GM18861 (cell line): ENCODE measurements around the gene RASL10A.

Experiments used
- ATAC-seq: cut with Tn5 transposase; IDR thresholded peaks from one replicate; pipeline ENCODE4 v1.9.1; 2021; ENCODE audit not compliant: unreplicated experiment

RASL10A gene

DNA sequence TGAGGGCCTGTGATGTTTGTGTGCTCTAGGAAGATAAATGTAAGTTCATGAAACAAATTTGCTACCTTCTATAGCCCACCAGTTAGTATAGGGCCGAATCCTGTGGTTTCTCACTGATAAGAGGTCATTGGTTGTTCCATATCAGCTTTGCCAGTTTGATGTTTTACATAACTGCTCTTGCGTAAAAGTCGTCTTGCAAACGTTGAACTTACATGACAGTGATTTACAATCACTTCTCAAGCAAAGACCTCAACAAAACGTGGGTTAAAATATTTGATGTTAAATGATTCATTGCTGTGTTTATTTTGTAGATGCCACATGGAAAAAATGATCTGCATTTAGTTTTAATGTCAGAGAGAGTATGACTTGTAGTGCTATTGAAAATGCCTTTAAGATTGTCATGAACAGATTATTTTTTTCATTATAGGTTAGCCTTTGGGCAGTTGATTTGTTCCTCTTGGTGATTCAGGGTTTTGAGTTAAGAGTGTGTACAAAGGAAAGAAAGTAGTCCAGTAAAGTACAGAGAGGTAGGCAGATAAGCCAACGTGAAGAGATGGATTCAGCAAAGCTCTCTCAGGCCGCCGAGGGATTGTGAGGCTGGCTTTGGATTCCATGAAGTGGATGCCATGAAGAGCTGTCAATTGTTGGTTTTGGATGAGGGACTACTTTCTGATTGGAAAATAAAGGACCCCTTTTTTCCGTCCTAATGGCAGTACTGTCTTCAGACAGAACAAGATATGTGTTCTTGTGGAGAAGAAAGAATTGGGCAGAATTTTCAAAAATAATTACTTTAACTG, 44.8 kb downstream of the RASL10A start:
- no peak for ATAC-seq

DNA sequence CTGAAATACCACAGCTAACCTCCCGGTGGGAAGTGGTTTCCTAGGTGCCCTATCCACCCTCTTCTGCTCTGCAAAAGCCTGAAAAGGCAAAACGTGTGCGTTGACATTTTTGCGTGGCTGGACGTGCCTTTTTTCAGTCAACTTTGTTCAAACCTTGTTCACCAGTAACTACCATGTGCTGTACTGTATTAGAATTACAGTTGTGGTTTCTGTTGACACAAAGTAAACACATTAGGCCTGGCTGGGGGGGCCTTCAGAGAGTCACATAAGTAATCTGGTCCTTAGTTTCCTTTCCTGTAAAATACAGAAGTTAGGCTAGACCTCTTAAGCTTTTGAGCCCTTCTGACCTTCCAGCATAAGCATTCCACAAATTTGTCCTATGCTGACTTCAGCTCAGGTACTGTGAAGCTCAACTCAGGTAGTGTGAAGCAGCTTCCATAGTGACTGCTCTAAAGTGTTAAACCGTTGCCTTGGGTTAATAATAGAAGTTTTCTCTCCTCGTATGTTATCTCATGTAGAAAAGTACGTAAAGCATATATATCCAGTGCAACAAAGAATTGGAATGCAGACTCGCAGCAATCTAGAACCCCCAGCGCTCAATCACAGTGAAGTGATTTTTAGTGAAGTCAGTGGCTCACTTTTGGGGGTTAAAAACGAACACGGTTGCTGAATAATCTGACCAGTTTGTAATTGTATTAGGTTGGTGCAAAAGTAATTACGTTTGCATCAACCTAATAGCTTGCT, 45.6 kb downstream of the RASL10A start:
- ATAC-seq = no peak

DNA sequence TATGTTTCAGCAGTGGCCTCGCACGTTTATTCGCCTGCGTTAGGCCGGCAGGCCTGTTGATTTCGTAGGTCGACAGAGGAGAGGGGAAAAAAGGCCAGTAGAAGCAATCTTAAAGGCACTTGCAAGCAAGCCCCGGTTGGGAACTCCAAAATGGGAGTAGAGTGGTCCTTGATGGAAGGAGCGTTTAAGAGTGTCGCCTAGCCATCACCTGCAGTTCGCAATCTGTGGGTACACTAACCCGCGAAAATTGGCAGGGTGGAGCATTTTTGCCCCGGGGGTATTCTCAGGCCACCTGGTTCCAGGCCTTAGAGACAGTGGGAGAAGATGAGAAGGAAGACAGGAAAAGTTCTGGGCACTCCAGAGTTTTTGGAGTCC, 46.3 kb downstream of the RASL10A start:
- no peak for ATAC-seq

DNA sequence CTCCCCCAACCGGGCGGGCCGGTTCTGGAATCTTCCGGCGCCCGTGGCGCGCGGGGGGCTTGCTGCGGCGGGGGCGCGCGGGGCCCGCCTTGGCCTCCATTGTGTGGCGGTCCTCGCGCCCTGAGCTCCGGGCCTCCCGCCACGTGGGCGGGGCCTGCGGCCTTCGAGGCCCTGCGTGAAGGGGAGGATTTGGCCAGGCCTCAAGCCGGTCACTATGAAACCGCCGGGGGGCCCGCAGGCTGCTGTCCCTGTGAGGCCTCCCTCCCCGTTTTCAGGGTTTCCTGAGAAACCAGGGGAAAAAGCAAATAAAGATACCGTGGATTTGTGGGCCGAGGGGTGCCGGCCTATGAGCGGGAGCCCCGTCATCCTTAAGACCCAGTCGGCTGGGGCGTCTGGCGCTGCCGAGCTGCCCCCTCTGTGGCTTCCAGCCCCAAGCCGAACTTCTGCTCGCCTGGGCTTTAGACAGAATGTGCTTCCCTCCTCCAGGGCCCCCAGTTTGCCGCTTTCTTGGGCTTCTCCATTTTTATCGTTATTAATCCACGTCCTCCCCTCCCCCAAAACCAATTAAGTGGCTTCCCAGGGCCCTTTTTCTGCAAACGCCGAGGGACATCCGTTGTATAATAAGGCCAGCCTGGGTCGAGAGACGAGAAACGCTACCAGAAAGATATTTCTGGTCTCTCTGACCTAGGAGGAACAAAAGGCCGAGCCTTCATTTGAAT, 46.8 kb downstream of the RASL10A start:
- peak; percentile 19 for ATAC-seq

DNA sequence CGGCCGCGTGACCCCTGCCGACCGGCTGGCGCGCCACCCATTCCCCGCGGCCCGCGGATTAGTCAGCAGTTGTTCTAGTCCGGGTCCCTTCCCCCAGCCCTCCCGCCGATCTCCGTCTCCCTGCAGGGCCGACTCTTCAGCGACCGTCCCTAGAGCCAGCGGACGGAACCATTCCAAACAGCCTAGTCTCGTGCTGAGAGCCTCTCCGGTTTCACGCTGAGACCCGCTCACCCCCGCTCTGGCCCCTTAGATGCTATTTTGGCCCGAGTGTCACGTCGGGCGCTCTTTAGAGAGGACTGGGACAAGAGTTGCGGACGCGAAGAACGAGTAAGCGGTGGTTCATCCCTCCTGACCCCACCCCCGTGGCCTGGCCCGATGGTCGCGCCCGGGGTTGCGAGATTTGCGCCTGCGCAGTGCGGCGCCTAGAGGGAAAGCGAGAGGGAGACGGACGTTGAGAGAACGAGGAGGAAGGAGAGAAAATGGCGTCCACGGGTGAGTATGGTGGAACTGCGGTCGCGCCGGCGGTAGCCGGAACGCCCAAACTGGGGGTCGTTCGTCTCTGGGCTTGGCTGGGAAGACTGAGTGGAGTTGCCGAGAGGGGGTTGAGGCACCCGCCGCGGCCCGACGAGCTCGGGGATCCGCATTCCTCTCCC, 47.5 kb downstream of the RASL10A start, which contains the start of the genes EWSR1 and RHBDD3:
Gene EWSR1 (plus strand): TSS at position 411 of the 653 bp plus-strand sequence. CDS start 69 bp downstream, at position 480.
Gene RHBDD3 (minus strand): TSS at position 124 of the 653 bp plus-strand sequence. CDS start 2,355 bp downstream, outside the sequence.
- ATAC-seq = peak; percentile 66

DNA sequence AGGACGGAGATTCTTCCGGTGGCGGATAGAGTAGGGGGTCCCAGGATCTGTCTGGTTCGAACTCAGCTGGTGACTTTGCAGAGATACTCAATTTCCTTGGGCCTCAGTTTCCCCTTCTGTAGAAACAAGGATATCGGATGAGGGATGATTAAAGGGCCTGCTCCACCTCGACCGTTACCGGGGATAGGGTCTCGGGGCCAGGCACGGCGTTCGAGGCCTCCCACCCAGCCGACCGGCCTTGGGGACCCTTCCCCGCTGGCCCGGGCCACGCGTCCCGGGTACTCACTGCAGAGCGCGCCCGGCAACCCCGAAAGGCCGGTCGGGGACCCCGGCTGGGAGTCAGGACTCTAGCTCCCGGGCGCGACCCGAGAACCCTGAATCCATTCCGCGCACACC, 48.0 kb downstream of the RASL10A start:
- no peak for ATAC-seq

DNA sequence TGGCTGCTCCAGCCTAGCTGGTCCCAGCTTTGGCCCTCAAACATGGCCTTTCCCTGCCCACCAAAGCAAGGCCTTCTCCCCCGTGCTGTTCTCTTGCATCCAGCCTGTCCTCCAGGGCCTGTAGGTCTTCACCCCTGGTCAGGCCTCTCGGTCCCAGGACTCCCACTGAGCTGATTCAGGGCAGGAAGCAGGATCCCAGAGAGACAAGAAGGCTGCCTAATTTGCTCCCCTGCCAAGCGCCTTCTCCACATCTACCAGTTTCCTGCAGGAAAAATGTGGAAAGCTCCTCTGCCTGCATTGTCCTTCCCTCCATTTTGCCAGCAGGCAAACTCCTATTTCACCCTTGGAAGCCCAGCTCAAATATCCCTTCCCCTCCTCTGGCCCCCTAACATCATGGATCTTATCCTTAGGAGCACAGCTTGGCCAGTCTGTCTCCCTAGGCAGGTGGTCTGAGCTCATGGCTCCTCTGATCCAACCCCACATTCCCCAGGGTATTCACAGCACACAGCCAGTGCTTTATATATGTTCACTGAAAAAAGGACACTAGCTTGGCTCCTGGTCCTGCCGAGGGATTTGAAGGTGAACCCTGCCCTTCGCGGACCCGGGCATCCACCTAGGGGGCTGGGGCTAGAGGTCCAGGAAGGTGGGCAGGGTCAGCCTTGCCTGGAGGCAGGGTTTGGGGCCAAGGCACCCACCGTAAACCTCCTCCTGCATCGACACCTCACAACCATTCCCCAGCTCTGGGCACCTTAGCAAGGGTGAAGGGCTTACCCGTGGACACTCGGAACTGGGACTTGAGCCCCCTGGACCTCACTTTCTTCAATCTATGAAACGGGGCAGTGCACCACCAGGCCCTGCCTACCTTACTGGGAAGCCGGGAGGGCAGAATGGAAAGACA, 48.7 kb downstream of the RASL10A start:
- ATAC-seq = no peak

DNA sequence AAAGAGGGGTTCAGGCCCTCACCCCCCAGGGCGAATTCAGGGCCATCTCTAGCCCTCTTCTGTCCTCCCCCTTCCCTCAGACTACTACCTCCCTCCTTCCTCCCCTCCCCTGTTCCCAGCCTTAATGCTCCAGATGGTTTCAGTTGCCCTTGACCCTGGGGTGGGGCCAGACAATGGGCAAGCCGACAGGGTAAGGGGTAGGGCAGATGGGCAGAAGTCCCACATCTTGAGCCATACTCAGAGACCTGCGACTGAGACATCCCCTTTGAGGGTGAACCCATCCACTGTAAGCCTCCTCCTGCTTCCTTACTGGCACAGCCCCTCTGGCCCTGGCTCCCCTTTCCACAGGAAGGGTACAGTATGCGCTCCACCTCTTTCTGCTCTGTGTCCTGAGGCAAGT, 49.6 kb downstream of the RASL10A start:
- no peak for ATAC-seq

DNA sequence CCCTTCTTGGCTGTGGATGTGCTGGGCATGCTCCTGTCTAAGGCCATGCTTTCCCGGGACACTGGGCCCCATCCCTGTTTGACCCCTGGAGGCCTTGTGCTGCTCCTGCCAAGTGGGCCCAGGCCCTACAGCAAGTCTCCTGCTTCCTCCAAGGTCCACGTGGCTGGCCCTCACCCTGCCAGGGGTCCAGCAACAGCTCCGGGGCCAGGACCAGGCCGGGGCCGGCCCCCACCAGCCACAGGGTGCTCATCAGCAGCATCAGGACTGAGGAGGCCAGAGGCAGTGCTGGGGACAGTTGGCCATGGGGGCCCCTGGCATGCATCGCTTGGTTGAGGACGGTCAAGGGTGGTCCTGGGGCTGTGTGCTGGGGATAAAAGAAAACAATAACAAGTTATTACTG, 50.2 kb downstream of the RASL10A start:
- ATAC-seq = no peak

DNA sequence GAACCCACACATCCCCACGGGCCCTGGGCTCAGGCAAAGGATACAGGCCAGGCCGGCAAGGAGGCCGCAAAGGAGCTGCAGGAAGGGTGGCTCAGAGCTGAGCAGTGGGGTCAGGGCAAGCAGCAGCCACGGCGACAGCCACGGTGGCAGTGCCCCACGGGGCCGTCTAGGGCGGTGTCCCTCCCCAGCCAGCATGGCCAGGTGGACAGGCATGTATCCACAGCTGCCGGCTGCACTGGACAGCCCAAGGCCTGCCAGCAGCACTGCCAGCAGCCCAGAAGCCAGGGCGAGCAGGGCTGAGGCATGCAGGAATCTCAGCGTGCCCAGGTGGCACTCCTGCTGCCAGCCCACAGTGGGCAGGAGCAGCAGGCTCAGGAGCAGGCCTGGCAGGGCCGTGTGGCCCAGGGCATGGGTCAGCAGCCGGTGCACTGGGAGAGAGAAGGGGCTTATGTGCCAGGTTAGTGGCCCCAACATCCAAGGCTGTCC, 51.7 kb downstream of the RASL10A start:
- no peak for ATAC-seq
